Middle frontal gyrus (tissue), 1 donor: Measurements from ENCODE around the gene TNK2.

Experiments
- DNase-seq: peaks from one replicate; pipeline ENCODE4 v3.0.0-alpha.2; 2015; ENCODE audit warnings: low spot score; ENCODE audit errors: extremely low spot score

Gene TNK2

GRCh38 chr3:195854628-195855294, 53.6 kb downstream of the TNK2 start:
- no peak for DNase-seq

GRCh38 chr3:195853996-195854395, 54.4 kb downstream of the TNK2 start:
- no peak for DNase-seq

GRCh38 chr3:195853036-195853435, 55.3 kb downstream of the TNK2 start:
- no peak for DNase-seq

GRCh38 chr3:195850857-195851543, 57.4 kb downstream of the TNK2 start:
- peak; percentile 82 for DNase-seq

- DNase-seq, result no peak
These were observed 58.9 kb downstream of the TNK2 start for GRCh38 chr3:195849322-195850074.

GRCh38 chr3:195847055-195847950, 61.0 kb downstream of the TNK2 start:
- no peak for DNase-seq

- DNase-seq, result no peak
These were observed 62.9 kb downstream of the TNK2 start for GRCh38 chr3:195845483-195845882.

GRCh38 chr3:195844671-195845218, 63.6 kb downstream of the TNK2 start:
- DNase-seq, result no peak

GRCh38 chr3:195839260-195840010, 68.9 kb downstream of the TNK2 start:
- DNase-seq, result no peak

- no peak for DNase-seq
These were observed 69.6 kb downstream of the TNK2 start for GRCh38 chr3:195838714-195839113.

- DNase-seq, result no peak
These were observed 71.7 kb downstream of the TNK2 start for GRCh38 chr3:195836476-195837135.

GRCh38 chr3:195835791-195836190, 72.6 kb downstream of the TNK2 start:
- no peak for DNase-seq

GRCh38 chr3:195834675-195835583, 73.4 kb downstream of the TNK2 start:
- no peak for DNase-seq

GRCh38 chr3:195829897-195830254, 78.5 kb downstream of the TNK2 start:
- DNase-seq, result no peak

GRCh38 chr3:195828762-195829161, 79.6 kb downstream of the TNK2 start:
- no peak for DNase-seq

GRCh38 chr3:195825857-195826804, 82.2 kb downstream of the TNK2 start:
- no peak for DNase-seq

- DNase-seq, result no peak
These were observed 83.2 kb downstream of the TNK2 start for GRCh38 chr3:195825191-195825588.
